Fibroblast of pulmonary artery (primary cell): ENCODE results near the gene PPID.

Experiments
- DNase-seq: peaks from one replicate; pipeline ENCODE4 v3.0.0-alpha.2; 2010; ENCODE audit warnings: low read depth
- H3K4me3 ChIP-seq: replicated peaks from 2 replicates; pipeline ENCODE4 v1.5.1; 2011; ENCODE audit warnings: low read depth, mild to moderate bottlenecking, control low read depth, low read length, moderate library complexity
- TF ChIP-seq, protein P1 (sequence below): IDR thresholded peaks from 2 replicates; pipeline ENCODE4 v1.5.1; 2011; ENCODE audit warnings: mild to moderate bottlenecking, control low read depth, low read length, inconsistent platforms; ENCODE audit errors: missing control alignments

Gene PPID

DNA sequence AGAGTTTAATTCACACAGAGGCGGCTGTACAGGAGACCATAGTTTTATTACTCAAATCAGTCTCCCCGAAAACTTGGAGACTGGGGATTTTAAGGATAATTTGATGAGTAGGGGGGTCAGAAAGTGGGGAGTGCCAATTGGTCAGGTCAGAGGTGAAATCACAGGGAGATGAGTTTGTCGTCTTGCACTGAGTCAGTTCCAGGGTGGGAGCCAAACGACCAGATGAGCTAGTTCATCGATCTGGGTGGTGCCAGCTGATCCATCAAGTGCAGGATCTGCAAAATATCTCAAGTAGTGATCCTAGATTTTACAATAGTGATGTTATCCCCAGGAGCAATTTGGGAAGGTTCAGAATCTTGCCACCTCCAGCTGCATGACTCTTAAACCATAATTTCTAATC lies 47.1 kb downstream of the PPID start:
- DNase-seq, result no peak
- TF ChIP-seq, protein P1, sequence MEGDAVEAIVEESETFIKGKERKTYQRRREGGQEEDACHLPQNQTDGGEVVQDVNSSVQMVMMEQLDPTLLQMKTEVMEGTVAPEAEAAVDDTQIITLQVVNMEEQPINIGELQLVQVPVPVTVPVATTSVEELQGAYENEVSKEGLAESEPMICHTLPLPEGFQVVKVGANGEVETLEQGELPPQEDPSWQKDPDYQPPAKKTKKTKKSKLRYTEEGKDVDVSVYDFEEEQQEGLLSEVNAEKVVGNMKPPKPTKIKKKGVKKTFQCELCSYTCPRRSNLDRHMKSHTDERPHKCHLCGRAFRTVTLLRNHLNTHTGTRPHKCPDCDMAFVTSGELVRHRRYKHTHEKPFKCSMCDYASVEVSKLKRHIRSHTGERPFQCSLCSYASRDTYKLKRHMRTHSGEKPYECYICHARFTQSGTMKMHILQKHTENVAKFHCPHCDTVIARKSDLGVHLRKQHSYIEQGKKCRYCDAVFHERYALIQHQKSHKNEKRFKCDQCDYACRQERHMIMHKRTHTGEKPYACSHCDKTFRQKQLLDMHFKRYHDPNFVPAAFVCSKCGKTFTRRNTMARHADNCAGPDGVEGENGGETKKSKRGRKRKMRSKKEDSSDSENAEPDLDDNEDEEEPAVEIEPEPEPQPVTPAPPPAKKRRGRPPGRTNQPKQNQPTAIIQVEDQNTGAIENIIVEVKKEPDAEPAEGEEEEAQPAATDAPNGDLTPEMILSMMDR, result no peak
- H3K4me3 ChIP-seq, result no peak overlapping the region

DNA sequence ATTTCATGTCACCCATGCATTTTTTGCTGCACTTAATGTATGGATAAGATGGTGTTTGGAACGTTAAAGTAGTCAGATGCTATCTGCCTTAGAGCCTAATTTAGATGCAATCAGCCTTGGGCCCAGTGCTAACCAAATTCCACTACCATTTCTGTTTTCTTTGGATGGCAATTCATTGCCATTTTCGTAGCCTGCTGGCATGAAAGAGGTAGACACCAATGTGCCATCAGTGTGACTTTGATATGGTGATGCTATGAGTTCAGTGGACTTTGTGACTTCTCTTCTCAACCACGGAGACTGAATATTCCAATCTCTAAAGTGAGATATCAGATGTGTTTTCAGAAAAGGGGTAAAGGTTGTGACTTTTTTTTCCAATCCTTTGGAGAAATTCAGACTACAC lies 49.6 kb downstream of the PPID start:
- DNase-seq, result no peak
- TF ChIP-seq, protein P1, result no peak
- H3K4me3 ChIP-seq, result no peak overlapping the region

DNA sequence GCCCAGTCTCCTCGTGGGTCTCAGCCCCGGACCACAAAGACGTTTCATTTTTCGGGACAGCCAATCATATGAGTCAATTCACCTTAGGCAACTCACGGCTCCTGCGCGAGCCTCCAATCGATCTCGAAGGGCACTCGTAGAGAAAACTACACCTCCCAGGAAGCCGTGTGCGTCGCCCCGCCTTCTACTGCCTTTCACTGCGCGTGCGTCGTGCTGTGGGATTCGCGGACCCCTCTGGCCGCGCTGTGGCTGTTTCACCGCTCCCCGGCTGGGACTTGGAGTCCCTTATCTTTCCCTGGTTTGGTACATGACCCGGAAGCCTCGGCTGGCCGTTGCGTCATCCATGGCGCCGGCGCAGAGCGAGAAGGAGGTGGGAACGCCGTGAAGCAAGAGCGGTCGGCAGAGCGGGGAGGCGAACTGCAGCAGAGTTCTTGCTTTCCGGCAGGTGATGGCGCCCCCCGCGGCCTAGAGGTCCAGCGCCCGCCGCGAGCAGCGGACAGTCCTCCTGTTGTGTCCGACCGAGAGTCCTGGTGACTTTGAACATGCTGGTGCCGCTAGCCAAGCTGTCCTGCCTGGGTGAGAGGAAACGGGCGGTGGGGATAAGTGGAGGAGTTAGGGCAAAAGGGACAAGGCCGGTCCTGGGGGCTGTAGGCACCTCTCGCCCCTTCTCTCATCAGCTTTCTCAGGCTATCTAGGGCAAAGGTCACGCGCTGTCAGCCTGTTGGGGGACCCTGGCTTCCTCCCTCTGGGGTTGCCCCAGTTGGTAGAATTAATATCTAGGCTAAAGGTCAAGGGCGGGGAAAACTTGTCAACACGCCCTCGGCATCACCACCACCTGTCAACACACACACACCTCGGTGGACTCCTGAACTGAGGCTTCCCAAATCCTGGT lies 51.0 kb downstream of the PPID start, which contains the start of gene ETFDH:
Gene ETFDH (plus strand): TSS at position 382 of the 892 bp plus-strand sequence. CDS start 161 bp downstream, at position 543.
- DNase-seq, result peak; percentile 100
- peak within 1 kb of the TSS; percentile 95 for H3K4me3 ChIP-seq
- TF ChIP-seq, protein P1, result peak; percentile 48

DNA sequence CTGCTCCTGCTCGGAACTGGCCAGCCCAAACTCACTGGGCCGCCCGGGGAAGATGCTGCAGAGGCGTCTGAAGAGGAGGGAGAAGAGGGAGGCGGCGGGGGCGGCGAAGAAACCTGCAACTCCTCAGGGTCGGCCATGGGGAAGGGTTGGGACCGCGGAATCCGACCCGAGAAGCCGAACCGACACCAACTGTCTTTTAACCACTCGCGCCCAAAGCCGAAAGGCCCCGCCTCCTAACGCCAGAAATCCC lies 51.6 kb downstream of the PPID start, which contains the start of gene C4orf46:
Gene C4orf46 (minus strand): TSS at position 223 of the 250 bp plus-strand sequence. CDS start 86 bp downstream, at position 137.
- TF ChIP-seq, protein P1, result no peak
- peak within 1 kb of the TSS; percentile 95 for H3K4me3 ChIP-seq
- DNase-seq, result no peak

DNA sequence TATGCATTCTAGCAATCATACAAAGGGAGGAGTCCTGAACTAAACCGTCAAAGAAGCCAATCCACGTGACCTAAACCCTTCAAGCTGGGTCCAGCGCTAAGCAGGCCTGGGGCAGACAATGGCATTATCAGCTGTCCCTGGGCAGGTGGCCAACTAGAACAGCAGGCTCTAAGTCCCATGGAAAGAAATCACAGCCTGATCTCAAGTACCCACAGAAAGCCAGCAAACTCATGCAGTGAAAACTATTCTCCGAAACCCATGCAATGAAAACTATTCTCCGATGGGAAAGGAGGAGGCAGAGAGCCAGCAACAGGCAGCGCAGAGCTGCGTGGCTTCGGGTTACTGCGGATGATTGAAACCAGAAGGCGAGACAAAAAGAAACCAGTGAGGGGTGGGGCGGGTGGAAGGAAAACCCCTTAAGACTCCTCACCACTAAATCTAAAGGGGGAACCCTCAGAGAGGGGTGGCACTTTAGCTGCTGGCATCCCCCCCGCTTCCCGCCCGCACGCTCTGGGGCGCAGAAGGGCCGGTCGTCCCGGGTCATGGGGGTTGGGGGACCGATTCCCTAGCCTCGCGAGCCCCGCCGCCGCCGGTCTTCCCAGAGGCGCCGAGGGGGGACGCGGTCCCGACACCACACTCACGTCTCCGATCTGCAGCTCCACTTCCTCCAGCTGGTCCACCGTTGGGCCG lies 52.1 kb downstream of the PPID start:
- TF ChIP-seq, protein P1, result no peak
- peak overlapping the region; percentile 95 for H3K4me3 ChIP-seq
- peak; percentile 92 for DNase-seq

DNA sequence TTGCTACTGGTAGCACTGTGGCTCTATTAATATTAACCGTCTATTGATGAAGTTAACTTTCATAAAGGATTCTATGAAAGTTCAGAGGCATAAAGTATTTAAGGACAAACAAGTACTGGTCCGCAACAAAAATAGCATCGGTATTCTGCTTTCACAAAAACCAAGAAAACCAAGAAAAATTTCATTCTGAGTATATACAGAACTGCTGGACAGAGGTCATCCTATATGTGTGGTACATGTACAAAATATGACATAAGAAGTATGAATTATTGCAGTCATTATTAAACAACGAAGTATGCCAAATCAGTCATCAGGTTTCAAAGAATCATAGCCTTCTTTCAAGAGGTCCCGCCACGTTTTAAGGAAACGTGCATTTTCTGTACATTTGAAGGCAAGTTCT lies 53.9 kb downstream of the PPID start:
- no peak for DNase-seq
- no peak overlapping the region for H3K4me3 ChIP-seq
- TF ChIP-seq, protein P1, result no peak
